OCI-LY7 (cell line): ENCODE measurements around the gene LPCAT1. TPM values are rescaled to one million over a fixed set of nuclear protein-coding genes. Genes with fewer than 3 reads are reported as not detected.

ENCODE experiments used
- BruUV-seq: library from RNA; stranded (reverse); fragments of 400-500 nt; replicated peaks from 2 replicates; lab custom pipeline; 2021; lab: Mats Ljungman, UMichigan
- CTCF ChIA-PET: fragments of 300-600 bp; sonication (Branson Sonifier 250); formaldehyde crosslinking; loops from one replicate; lab custom pipeline; 2022; ENCODE audit warnings: antibody characterized with exemption; ENCODE audit not compliant: unreplicated experiment; lab: Charles Lee
- POLR2A ChIA-PET: fragments of 300-600 bp; sonication (Branson Sonifier 250); formaldehyde crosslinking; loops from one replicate; lab custom pipeline; 2022; ENCODE audit warnings: antibody characterized with exemption; lab: Charles Lee
- DNase-seq: peaks from one replicate; pipeline ENCODE4 v3.0.0-alpha.2; 2015; ENCODE audit warnings: low spot score
- H2AFZ ChIP-seq: fragments of 200-600 bp; sonication (generic), shearing (Covaris generic); 2 replicates; pipeline ENCODE4 v1.6.1; 2014; ENCODE audit warnings: mild to moderate bottlenecking, antibody characterized with exemption, low read length, moderate library complexity
- H3K27ac ChIP-seq: fragments of 200-600 bp; sonication (generic); 2 replicates; pipeline ENCODE4 v1.5.1; 2014; ENCODE audit warnings: mixed run types, low read depth, mild to moderate bottlenecking, moderate library complexity, low read length, inconsistent platforms; ENCODE audit not compliant: poor library complexity, severe bottlenecking
- H3K36me3 ChIP-seq: fragments of 200-600 bp; sonication (generic); 2 replicates; pipeline ENCODE4 v1.6.1; 2014; ENCODE audit warnings: mild to moderate bottlenecking, antibody characterized with exemption, low read length, moderate library complexity, mixed read lengths; ENCODE audit not compliant: insufficient read depth
- H3K4me1 ChIP-seq: fragments of 200-600 bp; sonication (generic); 2 replicates; pipeline ENCODE4 v1.5.1; 2014; ENCODE audit warnings: mild to moderate bottlenecking, low read length; ENCODE audit not compliant: insufficient read depth, poor library complexity, severe bottlenecking
- H3K4me2 ChIP-seq: fragments of 200-600 bp; sonication (generic); 2 replicates; pipeline ENCODE4 v1.6.1; 2014; ENCODE audit warnings: mild to moderate bottlenecking, low read length
- H3K4me3 ChIP-seq: fragments of 200-600 bp; sonication (generic); 2 replicates; pipeline ENCODE4 v1.5.1; 2014; ENCODE audit warnings: mild to moderate bottlenecking, low read depth, low read length; ENCODE audit not compliant: poor library complexity, severe bottlenecking
- H3K79me2 ChIP-seq: fragments of 200-600 bp; sonication (generic); 2 replicates; pipeline ENCODE4 v1.6.1; 2016; ENCODE audit warnings: low read depth, mild to moderate bottlenecking, low read length, moderate library complexity, mixed read lengths; ENCODE audit not compliant: insufficient read depth
- H3K9me2 ChIP-seq: fragments of 200-600 bp; sonication (generic); 2 replicates; pipeline ENCODE4 v1.6.1; 2016; ENCODE audit warnings: mild to moderate bottlenecking, low read length, mixed read lengths; ENCODE audit not compliant: insufficient read depth
- H3K9me3 ChIP-seq: fragments of 200-600 bp; sonication (generic); 2 replicates; pipeline ENCODE4 v1.6.1; 2014; ENCODE audit warnings: mild to moderate bottlenecking, mixed run types, low read length, mixed read lengths
- H4K20me1 ChIP-seq: fragments of 200-600 bp; sonication (generic); 2 replicates; pipeline ENCODE4 v1.6.1; 2014; ENCODE audit warnings: mild to moderate bottlenecking, antibody characterized with exemption, low read length, moderate library complexity, mixed read lengths; ENCODE audit not compliant: insufficient read depth
- EZH2phosphoT487 ChIP-seq: fragments of 200-600 bp; sonication (generic); IDR thresholded peaks from 2 replicates; pipeline ENCODE4 v1.6.1; 2018; ENCODE audit warnings: low read depth, borderline replicate concordance, mild to moderate bottlenecking, mixed run types, antibody characterized with exemption, low read length, moderate library complexity, mixed read lengths
- intact Hi-C: fragments of 100-400 bp; cut with micrococcal nuclease; formaldehyde crosslinking; loops from one replicate; pipeline ENCODE4 v1.10.0; 2022; ENCODE audit not compliant: unreplicated experiment
- total RNA-seq, 2 experiments: library from RNA; depleted of rRNA in 1 of 2; stranded (reverse); fragments of >200 nt in 1 of 2; shearing (Covaris generic) in 1 of 2; gene quantifications; 2 replicates each; pipeline ENCODE4 v1.2.3, GENCODE V29; 2014 to 2022
- TF ChIP-seq, protein P1 (sequence below): fragments of 200-600 bp; sonication (generic); conservative IDR thresholded peaks from 2 replicates; pipeline ENCODE4 v1.5.1; 2014; ENCODE audit warnings: mild to moderate bottlenecking, antibody characterized with exemption, low read length, moderate library complexity, mixed read lengths

The LPCAT1 gene
- total RNA-seq, 2 experiments from 2014 or later: 47.7 to 63.6 TPM

DNA sequence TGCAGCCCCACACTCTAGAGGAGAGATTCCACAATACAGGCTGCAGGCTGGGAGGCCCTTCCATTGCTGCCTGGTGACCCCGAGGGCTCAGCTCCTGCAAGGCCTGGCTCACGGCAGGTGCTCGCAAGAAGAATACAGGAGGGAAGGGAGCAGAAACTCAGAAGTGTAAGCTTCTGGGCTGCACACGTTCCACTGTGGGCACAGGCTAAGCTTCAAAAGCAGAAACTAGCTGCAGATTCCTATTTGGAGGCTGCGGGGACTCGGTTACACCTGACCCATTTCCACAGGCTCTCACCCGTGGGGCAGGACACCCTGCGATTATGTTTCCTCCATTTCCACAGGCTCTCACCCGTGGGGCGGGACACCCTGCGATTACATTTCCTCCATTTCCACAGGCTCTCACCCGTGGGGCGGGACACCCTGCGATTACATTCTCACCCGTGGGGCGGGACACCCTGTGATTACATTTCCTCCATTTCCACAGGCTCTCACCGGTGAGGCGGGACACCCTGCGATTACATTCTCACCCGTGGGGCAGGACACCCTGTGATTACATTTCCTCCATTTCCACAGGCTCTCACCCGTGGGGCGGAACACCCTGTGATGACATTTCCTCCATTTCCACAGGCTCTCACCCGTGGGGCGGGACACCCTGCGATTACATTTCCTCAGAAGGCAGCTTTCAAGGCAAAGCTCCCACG lies 10.3 kb downstream of the LPCAT1 start:
- Histone ChIP-seq H3K27ac (no peak overlapping the region), H3K4me2 (no peak overlapping the region), H3K9me3 (no peaks in the 10 kb centered on the region), H3K79me2 (peaks cover 19% of the 10 kb centered on the region), H4K20me1 (no peaks in the 10 kb centered on the region; the same call in 1 of the 2 replicates), H3K4me3 (no peak overlapping the region), H3K36me3 (peaks cover 84% of the 10 kb centered on the region), H3K4me1 (peaks cover 3% of the 10 kb centered on the region), H2AFZ (no peak overlapping the region), H3K9me2 (no peaks in the 10 kb centered on the region)
- BruUV-seq: no TSS peak
- TF ChIP-seq, protein P1, sequence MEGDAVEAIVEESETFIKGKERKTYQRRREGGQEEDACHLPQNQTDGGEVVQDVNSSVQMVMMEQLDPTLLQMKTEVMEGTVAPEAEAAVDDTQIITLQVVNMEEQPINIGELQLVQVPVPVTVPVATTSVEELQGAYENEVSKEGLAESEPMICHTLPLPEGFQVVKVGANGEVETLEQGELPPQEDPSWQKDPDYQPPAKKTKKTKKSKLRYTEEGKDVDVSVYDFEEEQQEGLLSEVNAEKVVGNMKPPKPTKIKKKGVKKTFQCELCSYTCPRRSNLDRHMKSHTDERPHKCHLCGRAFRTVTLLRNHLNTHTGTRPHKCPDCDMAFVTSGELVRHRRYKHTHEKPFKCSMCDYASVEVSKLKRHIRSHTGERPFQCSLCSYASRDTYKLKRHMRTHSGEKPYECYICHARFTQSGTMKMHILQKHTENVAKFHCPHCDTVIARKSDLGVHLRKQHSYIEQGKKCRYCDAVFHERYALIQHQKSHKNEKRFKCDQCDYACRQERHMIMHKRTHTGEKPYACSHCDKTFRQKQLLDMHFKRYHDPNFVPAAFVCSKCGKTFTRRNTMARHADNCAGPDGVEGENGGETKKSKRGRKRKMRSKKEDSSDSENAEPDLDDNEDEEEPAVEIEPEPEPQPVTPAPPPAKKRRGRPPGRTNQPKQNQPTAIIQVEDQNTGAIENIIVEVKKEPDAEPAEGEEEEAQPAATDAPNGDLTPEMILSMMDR: no peak
- TF ChIP-seq EZH2phosphoT487: no peak
- DNase-seq: no peak
- intact Hi-C loops: no loop called here
- CTCF ChIA-PET: no interaction called here
- POLR2A ChIA-PET: no interaction called here

DNA sequence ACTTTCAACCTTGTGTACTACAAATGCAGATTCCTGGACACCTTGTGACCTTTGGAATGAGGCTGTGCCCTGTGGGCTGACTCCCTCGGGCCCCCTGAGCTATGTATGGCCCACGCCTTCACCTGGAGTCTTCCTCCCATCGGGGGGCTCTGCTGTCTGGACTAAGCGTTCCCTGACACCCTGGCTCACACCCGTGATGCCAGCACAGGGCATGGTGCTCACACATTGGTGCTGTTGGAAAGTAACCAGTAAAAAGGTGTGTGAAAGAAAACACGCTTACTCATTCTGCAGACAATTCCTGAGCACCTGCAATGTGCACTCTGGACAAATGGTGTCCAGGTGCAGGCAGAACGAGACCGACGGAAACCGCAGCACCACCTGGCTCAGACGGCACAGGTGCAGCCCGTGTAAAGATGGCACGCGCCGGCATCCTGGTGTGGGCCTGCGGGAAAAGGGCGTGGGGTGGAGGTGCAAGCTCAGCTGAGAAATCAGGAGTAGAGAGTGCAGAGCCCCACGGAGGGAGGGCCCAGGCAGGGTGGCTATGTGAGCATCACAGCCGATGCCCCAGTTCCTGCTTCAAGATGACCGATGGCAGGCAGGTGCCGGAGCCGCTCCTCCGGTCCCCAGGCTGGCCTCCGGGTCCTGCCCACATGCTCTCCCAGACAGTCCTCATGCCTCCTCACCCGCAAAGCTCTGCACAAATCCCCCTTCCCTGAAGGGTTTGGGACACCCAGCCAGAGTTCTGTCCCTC lies 11.0 kb downstream of the LPCAT1 start:
- no peak overlapping the region for H3K27ac ChIP-seq
- TF ChIP-seq, protein P1: no peak
- TF ChIP-seq EZH2phosphoT487: no peak
- no peaks in the 10 kb centered on the region; the same call in 1 of the 2 replicates for H4K20me1 ChIP-seq
- H3K4me2 ChIP-seq: no peak overlapping the region
- POLR2A ChIA-PET: no interaction called here
- no peaks in the 10 kb centered on the region for H3K9me2 ChIP-seq
- CTCF ChIA-PET: no interaction called here
- DNase-seq: no peak
- H3K9me3 ChIP-seq: no peaks in the 10 kb centered on the region
- intact Hi-C loops: no loop called here
- peaks cover 87% of the 10 kb centered on the region for H3K36me3 ChIP-seq
- no peak overlapping the region for H3K4me3 ChIP-seq
- no TSS peak for BruUV-seq
- H3K4me1 ChIP-seq: peaks cover 3% of the 10 kb centered on the region
- peaks cover 19% of the 10 kb centered on the region for H3K79me2 ChIP-seq
- H2AFZ ChIP-seq: no peak overlapping the region
